HepG2 (cell line): ENCODE measurements around the gene TNFAIP1. TPM values are rescaled to one million over a fixed set of nuclear protein-coding genes. Genes with fewer than 3 reads are reported as not detected.

Experiments used
- ATAC-seq: fragments of 200-7000 bp; cut with Tn5 transposase; 3 replicates; pipeline ENCODE4 v1.9.1; 2020; ENCODE audit warnings: mild to moderate bottlenecking, moderate library complexity
- BruUV-seq: library from RNA; stranded (reverse); fragments of 400-500 nt; replicated peaks from 2 replicates; lab custom pipeline; 2021; lab: Mats Ljungman, UMichigan
- CTCF ChIA-PET: fragments of 300-600 bp; formaldehyde crosslinking; extraction: SDS; loops from one replicate; lab custom pipeline; 2021; ENCODE audit warnings: low total read pairs, inconsistent platforms, low intra/inter-chr PET ratio; lab: Yijun Ruan, JAX
- POLR2A ChIA-PET: fragments of 350-600 bp; sonication (Branson Sonifier 250); formaldehyde crosslinking; loops from one replicate; lab custom pipeline; 2020; ENCODE audit warnings: antibody characterized with exemption, inconsistent platforms; lab: Yijun Ruan, JAX
- DNase-seq: peaks from one replicate; pipeline ENCODE4 v3.0.0-alpha.2; 2015; ENCODE audit warnings: low spot score
- FAIRE-seq: peaks from 3 replicates; lab custom pipeline; 2011; peaks lifted over from hg19 to GRCh38; lab: Jason Lieb, UNC
- H2AFZ ChIP-seq: one replicate; pipeline ENCODE4 v1.6.1; 2011; ENCODE audit warnings: low read length, inconsistent platforms
- H3K27ac ChIP-seq: fragments of 300-600 bp; 3 replicates; pipeline ENCODE4 v1.8.0; 2011; ENCODE audit warnings: mixed run types, mild to moderate bottlenecking, mixed read lengths, low read length, inconsistent platforms; ENCODE audit not compliant: insufficient read depth; ENCODE audit errors: extremely low read length
- H3K27me3 ChIP-seq, 2 experiments: fragments of 200-600 bp in 1 of 2; 2 replicates in 1 of 2; 3 replicates in 1 of 2; pipeline versions ENCODE4 v1.6.0 to v1.8.0; 2011; ENCODE audit warnings: low read length in 2 of 2, mild to moderate bottlenecking in 2 of 2, moderate library complexity in 2 of 2, inconsistent platforms in 1 of 2; ENCODE audit not compliant: insufficient read depth in 2 of 2, control insufficient read depth in 1 of 2
- H3K36me3 ChIP-seq, 2 experiments: fragments of 200-600 bp in 1 of 2; replicated peaks in 1 of 2; 2 replicates in 1 of 2; 3 replicates in 1 of 2; pipeline versions ENCODE4 v1.5.1 to v1.8.0; 2011; ENCODE audit warnings: low read length in 2 of 2, inconsistent platforms in 1 of 2; ENCODE audit not compliant: insufficient read depth in 2 of 2, control insufficient read depth in 1 of 2
- H3K4me1 ChIP-seq: 2 replicates; pipeline ENCODE4 v1.5.1; 2012; ENCODE audit warnings: low read length, inconsistent platforms; ENCODE audit not compliant: insufficient read depth
- H3K4me2 ChIP-seq: 2 replicates; pipeline ENCODE4 v1.6.0; 2011; ENCODE audit warnings: low read depth, low read length, inconsistent platforms
- H3K4me3 ChIP-seq, 3 experiments: fragments of 200-600 bp in 1 of 3; sonication (generic), shearing (Covaris generic) in 1 of 3; replicated peaks in 1 of 3; 2 replicates each; pipeline ENCODE4 v1.5.1; 2011 to 2016; ENCODE audit warnings: low read length in 3 of 3, inconsistent platforms in 2 of 3, low read depth in 2 of 3, mild to moderate bottlenecking in 2 of 3, control low read depth in 1 of 3, mixed read lengths in 1 of 3; ENCODE audit not compliant: insufficient read depth in 1 of 3
- H3K79me2 ChIP-seq: one replicate; pipeline ENCODE4 v1.6.1; 2011; ENCODE audit warnings: low read length, inconsistent platforms; ENCODE audit not compliant: insufficient read depth
- H3K9ac ChIP-seq: 2 replicates; pipeline ENCODE4 v1.6.0; 2011; ENCODE audit warnings: mild to moderate bottlenecking, low read depth, low read length, inconsistent platforms; ENCODE audit not compliant: insufficient read depth
- H3K9me3 ChIP-seq: 2 replicates; pipeline ENCODE4 v1.5.1; 2012; ENCODE audit warnings: mild to moderate bottlenecking, low read length
- H4K20me1 ChIP-seq: 2 replicates; pipeline ENCODE4 v1.6.0; 2011; ENCODE audit warnings: inconsistent platforms, mild to moderate bottlenecking, low read length, moderate library complexity; ENCODE audit not compliant: insufficient read depth
- AGO2 ChIP-seq: fragments of 200-400 bp; formaldehyde crosslinking; optimal IDR thresholded peaks from 2 replicates; pipeline ENCODE3; 2017; ENCODE audit warnings: mild to moderate bottlenecking, low read depth, low read length, moderate library complexity
- ARHGAP35 ChIP-seq: sonication (generic); formaldehyde crosslinking; IDR thresholded peaks from 2 replicates; pipeline ENCODE4 v1.9.0; 2022; ENCODE audit warnings: mild to moderate bottlenecking, inconsistent platforms, moderate library complexity, missing genetic modification reagents, borderline replicate concordance
- ELF3 ChIP-seq: IDR thresholded peaks from 2 replicates; pipeline ENCODE4 v1.6.1; 2016; ENCODE audit warnings: missing genetic modification reagents, missing compliant biosample characterization
- ETV5 ChIP-seq: IDR thresholded peaks from 2 replicates; pipeline ENCODE4 v1.6.1; 2018; ENCODE audit warnings: missing biosample characterization, missing genetic modification reagents, inconsistent platforms, borderline replicate concordance
- FIP1L1 ChIP-seq: fragments of 200-400 bp; formaldehyde crosslinking; IDR thresholded peaks from 2 replicates; pipeline ENCODE4 v1.6.1; 2018; ENCODE audit warnings: low read depth, mild to moderate bottlenecking, low read length, moderate library complexity, borderline replicate concordance; ENCODE audit not compliant: insufficient read depth
- KMT2B ChIP-seq: IDR thresholded peaks from 2 replicates; pipeline ENCODE4 v1.6.1; 2016; ENCODE audit warnings: missing genetic modification reagents, missing compliant biosample characterization
- NFRKB ChIP-seq: fragments of 450-650 bp; IDR thresholded peaks from 2 replicates; pipeline ENCODE4 v1.6.1; 2017
- NR2F6 ChIP-seq, 2 experiments: IDR thresholded peaks; 2 replicates each; pipeline ENCODE4 v1.6.1; 2016; ENCODE audit warnings: antibody characterized with exemption in 1 of 2, mild to moderate bottlenecking in 1 of 2
- ZNF230 ChIP-seq: sonication (generic); formaldehyde crosslinking; IDR thresholded peaks from 2 replicates; pipeline ENCODE4 v1.4.0; 2020; ENCODE audit warnings: mild to moderate bottlenecking, missing genetic modification reagents
- ZNF709 ChIP-seq: sonication (generic); formaldehyde crosslinking; IDR thresholded peaks from 2 replicates; pipeline ENCODE4 v1.5.0; 2020; ENCODE audit warnings: mild to moderate bottlenecking, missing genetic modification reagents
- ZNF746 ChIP-seq: sonication (generic); formaldehyde crosslinking; IDR thresholded peaks from 2 replicates; pipeline ENCODE4 v1.8.0; 2022; ENCODE audit warnings: mild to moderate bottlenecking, missing genetic modification reagents
- ZNF75D ChIP-seq: sonication (generic); formaldehyde crosslinking; IDR thresholded peaks from 2 replicates; pipeline ENCODE4 v1.8.1; 2023; ENCODE audit warnings: missing genetic modification reagents, mild to moderate bottlenecking, borderline replicate concordance
- WGBS: methylation state at CpG from one replicate; pipeline ENCODE4 v1.1.6; 2017; ENCODE audit warnings: low lambda C conversion rate; 5-methylcytosine and 5-hydroxymethylcytosine counted together
- in situ Hi-C: cut with HindIII; loops from 2 replicates; pipeline ENCODE4 v1.10.0; 2017; ENCODE audit warnings: low pct_unique_long_range_greater_than_20kb; ENCODE audit not compliant: extremely low pct_ligation_motif_present
- intact Hi-C: fragments of 100-400 bp; cut with micrococcal nuclease; formaldehyde crosslinking; loops from one replicate; pipeline ENCODE4 v1.10.0; 2022; ENCODE audit not compliant: unreplicated experiment
- polyA plus RNA-seq, 8 experiments: library from polyadenylated mRNA; depleted of rRNA in 3 of 8; stranded (reverse) in 7 of 8; unstranded in 1 of 8; fragments of >200 nt; fragmentation: Illumina TruSeq in 4 of 8; extraction: Trizol in 4 of 8; gene quantifications; 2 replicates each; pipeline versions ENCODE4 v1.2.1 to v1.2.3, GENCODE V29; 2011 to 2016; ENCODE audit warnings: low read depth in 4 of 8, missing spikeins in 1 of 8, mixed read lengths in 1 of 8; ENCODE audit not compliant: insufficient read depth in 1 of 8
- total RNA-seq, 5 experiments: library from RNA; depleted of rRNA; stranded (reverse); fragments of >200 nt; fragmentation: Illumina TruSeq; extraction: Trizol; gene quantifications; 2 replicates each; pipeline ENCODE4 v1.2.3, GENCODE V29; 2016; ENCODE audit warnings: low read depth in 1 of 5
- TF ChIP-seq, protein P1 (sequence below): sonication (generic); formaldehyde crosslinking; IDR thresholded peaks from 2 replicates; pipeline ENCODE4 v1.4.0; 2020; ENCODE audit warnings: missing genetic modification reagents, borderline replicate concordance
- TF ChIP-seq, protein P2 (sequence below): sonication (generic); formaldehyde crosslinking; IDR thresholded peaks from 2 replicates; pipeline ENCODE4 v1.8.0; 2022; ENCODE audit warnings: mild to moderate bottlenecking, missing genetic modification reagents, moderate library complexity
- TF ChIP-seq, protein P3 (sequence below): IDR thresholded peaks from 2 replicates; pipeline ENCODE4 v1.6.1; 2012; ENCODE audit warnings: low read depth, low read length, improper control_type of control experiment
- TF ChIP-seq, protein P4 (sequence below): IDR thresholded peaks from 2 replicates; pipeline ENCODE4 v1.6.1; 2016; ENCODE audit warnings: missing compliant biosample characterization, missing genetic modification reagents, borderline replicate concordance

TNFAIP1 gene
- total and polyA plus RNA-seq, 2 of the 13 experiments (the other 11 are each of a cell fraction or from before 2014, with no cell fraction given), result 17.5 to 40.6 TPM

DNA sequence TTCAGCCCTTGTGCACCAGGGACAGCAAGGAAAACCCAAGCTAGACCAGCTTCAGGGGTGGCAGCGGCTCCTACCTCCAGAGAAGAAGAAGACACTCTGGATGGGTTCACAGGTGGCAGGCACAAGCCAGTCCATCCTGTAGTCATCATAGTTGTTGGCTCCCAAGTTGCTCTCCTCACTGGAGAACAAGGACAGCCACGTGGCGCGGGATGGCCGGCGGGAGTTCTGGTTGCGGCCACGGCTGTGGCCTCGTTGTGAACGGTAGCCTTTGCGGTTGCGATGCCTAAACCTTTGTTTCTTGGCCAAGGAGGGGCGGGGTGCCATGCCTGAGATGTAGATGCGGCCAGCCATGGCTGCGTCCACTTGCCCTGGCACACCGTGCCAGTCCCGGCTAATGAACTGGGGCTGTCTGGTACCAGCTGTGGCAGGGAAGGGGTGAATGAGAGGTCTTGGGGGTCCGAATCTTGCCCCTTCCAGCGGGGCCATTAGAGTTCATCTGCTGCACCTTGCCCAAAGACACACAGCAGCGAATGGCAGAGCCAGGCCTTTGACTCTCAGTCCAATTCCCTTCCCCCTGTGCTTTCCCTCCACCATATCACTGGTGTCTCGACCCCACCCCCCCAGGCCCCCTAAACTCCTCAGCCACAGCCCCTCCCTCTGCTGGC, 32.2 kb downstream of the TNFAIP1 start:
- H3K4me3 ChIP-seq, result peak overlapping the region in 1 of 3 experiments; percentile 77; a peak in 1 of 6 replicates
- in situ Hi-C loops, result no loop called here
- BruUV-seq, result no TSS peak
- 0 out of 2 replicates have a peak overlapping the region, but pooled peaks have one; percentile 24 for H3K9ac ChIP-seq
- H2AFZ ChIP-seq, result no peak overlapping the region
- H3K27ac ChIP-seq, result peak overlapping the region; percentile 92
- ChIA-PET POLR2A (interaction anchor here (0.5 to 8.3 kb wide), 17 partner anchors 11 to 113 kb away, joined by 3 to 183 read pairs (median 6); partner anchors contain the start of genes IFT20, POLDIP2, SLC46A1 and TMEM97), CTCF (no interaction called here)
- H3K4me2 ChIP-seq, result peak overlapping the region; percentile 96
- FAIRE-seq (no peak), DNase-seq (no peak), ATAC-seq (no peak)
- H4K20me1 ChIP-seq, result no peaks in the 10 kb centered on the region
- peaks cover 2 to 14% of the 10 kb centered on the region in 2 experiments; a peak in 4 of 5 replicates for H3K36me3 ChIP-seq
- intact Hi-C loops, result no loop called here
- peaks cover 7% of the 10 kb centered on the region for H3K79me2 ChIP-seq
- H3K27me3 ChIP-seq, result no peaks in the 10 kb centered on the region
- H3K4me1 ChIP-seq, result peaks cover 52% of the 10 kb centered on the region
- 80% methylated on average over 19 of the region's 21 CpGs for WGBS
- H3K9me3 ChIP-seq, result no peaks in the 10 kb centered on the region
- TF ChIP-seq NFRKB, result no peak
- TF ChIP-seq ZNF746 (CRISPR knock-in tag), result no peak
- no peak for TF ChIP-seq ZNF75D (CRISPR knock-in tag)
- TF ChIP-seq, protein P1, sequence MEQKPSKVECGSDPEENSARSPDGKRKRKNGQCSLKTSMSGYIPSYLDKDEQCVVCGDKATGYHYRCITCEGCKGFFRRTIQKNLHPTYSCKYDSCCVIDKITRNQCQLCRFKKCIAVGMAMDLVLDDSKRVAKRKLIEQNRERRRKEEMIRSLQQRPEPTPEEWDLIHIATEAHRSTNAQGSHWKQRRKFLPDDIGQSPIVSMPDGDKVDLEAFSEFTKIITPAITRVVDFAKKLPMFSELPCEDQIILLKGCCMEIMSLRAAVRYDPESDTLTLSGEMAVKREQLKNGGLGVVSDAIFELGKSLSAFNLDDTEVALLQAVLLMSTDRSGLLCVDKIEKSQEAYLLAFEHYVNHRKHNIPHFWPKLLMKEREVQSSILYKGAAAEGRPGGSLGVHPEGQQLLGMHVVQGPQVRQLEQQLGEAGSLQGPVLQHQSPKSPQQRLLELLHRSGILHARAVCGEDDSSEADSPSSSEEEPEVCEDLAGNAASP (CRISPR knock-in tag), result no peak
- TF ChIP-seq ARHGAP35 (CRISPR knock-in tag), result no peak
- no peak for TF ChIP-seq ZNF230 (CRISPR knock-in tag)
- TF ChIP-seq ELF3 (CRISPR knock-in tag), result no peak
- TF ChIP-seq, protein P2, sequence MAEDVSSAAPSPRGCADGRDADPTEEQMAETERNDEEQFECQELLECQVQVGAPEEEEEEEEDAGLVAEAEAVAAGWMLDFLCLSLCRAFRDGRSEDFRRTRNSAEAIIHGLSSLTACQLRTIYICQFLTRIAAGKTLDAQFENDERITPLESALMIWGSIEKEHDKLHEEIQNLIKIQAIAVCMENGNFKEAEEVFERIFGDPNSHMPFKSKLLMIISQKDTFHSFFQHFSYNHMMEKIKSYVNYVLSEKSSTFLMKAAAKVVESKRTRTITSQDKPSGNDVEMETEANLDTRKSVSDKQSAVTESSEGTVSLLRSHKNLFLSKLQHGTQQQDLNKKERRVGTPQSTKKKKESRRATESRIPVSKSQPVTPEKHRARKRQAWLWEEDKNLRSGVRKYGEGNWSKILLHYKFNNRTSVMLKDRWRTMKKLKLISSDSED (CRISPR knock-in tag), result no peak
- TF ChIP-seq FIP1L1, result no peak
- TF ChIP-seq KMT2B, result no peak
- TF ChIP-seq, protein P3, sequence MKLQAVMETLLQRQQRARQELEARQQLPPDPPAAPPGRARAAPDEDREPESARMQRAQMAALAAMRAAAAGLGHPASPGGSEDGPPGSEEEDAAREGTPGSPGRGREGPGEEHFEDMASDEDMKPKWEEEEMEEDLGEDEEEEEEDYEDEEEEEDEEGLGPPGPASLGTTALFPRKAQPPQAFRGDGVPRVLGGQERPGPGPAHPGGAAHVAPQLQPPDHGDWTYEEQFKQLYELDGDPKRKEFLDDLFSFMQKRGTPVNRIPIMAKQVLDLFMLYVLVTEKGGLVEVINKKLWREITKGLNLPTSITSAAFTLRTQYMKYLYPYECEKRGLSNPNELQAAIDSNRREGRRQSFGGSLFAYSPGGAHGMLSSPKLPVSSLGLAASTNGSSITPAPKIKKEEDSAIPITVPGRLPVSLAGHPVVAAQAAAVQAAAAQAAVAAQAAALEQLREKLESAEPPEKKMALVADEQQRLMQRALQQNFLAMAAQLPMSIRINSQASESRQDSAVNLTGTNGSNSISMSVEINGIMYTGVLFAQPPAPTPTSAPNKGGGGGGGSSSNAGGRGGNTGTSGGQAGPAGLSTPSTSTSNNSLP, result no peak
- TF ChIP-seq AGO2, result peak; percentile 89
- TF ChIP-seq, protein P4, sequence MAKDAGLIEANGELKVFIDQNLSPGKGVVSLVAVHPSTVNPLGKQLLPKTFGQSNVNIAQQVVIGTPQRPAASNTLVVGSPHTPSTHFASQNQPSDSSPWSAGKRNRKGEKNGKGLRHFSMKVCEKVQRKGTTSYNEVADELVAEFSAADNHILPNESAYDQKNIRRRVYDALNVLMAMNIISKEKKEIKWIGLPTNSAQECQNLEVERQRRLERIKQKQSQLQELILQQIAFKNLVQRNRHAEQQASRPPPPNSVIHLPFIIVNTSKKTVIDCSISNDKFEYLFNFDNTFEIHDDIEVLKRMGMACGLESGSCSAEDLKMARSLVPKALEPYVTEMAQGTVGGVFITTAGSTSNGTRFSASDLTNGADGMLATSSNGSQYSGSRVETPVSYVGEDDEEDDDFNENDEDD, result no peak
- no peak for TF ChIP-seq ETV5 (CRISPR knock-in tag)
- TF ChIP-seq ZNF709 (CRISPR knock-in tag), result no peak
- TF ChIP-seq NR2F6 (IDR thresholded peaks at IDR 0.05), result no peak
- no peak for TF ChIP-seq NR2F6 (CRISPR knock-in tag; IDR thresholded peaks at IDR 0.05)
